ENCODE data around the gene HS3ST5.
"Not testable (repeated sequence)": the region's sequence is repeated elsewhere in the genome, so short reads cannot be mapped to it uniquely, and the experiment has no call there.

The HS3ST5 gene

GRCh38 chr6:114327074-114327473 is 15.7 kb downstream of the HS3ST5 start:
- no peak for DNase-seq

- DNase-seq, result no peak
Observed at GRCh38 chr6:114323784-114324183, 19.0 kb downstream of the HS3ST5 start.

GRCh38 chr6:114319749-114320148 is 23.1 kb downstream of the HS3ST5 start:
- DNase-seq, result no peak

- DNase-seq, result no peak
Observed at GRCh38 chr6:114315831-114316595, 26.8 kb downstream of the HS3ST5 start.

- DNase-seq, result not testable (repeated sequence)
Observed at GRCh38 chr6:114313816-114314215, 29.0 kb downstream of the HS3ST5 start.

- DNase-seq, result no peak
Observed at GRCh38 chr6:114312931-114313330, 29.9 kb downstream of the HS3ST5 start.

GRCh38 chr6:114310053-114310452 is 32.8 kb downstream of the HS3ST5 start:
- DNase-seq, result no peak

GRCh38 chr6:114304304-114304887 is 38.4 kb downstream of the HS3ST5 start:
- DNase-seq, result no peak

GRCh38 chr6:114301596-114302219 is 41.1 kb downstream of the HS3ST5 start:
- DNase-seq, result no peak

GRCh38 chr6:114297135-114297534 is 45.7 kb downstream of the HS3ST5 start:
- DNase-seq, result no peak

GRCh38 chr6:114292431-114292830 is 50.4 kb downstream of the HS3ST5 start:
- no peak for DNase-seq

- no peak for DNase-seq
Observed at GRCh38 chr6:114291428-114291827, 51.4 kb downstream of the HS3ST5 start.

- no peak for DNase-seq
Observed at GRCh38 chr6:114290864-114291263, 52.0 kb downstream of the HS3ST5 start.

GRCh38 chr6:114288701-114289495 is 53.9 kb downstream of the HS3ST5 start:
- no peak for DNase-seq

GRCh38 chr6:114287461-114287860 is 55.4 kb downstream of the HS3ST5 start:
- no peak for DNase-seq

GRCh38 chr6:114286211-114286610 is 56.6 kb downstream of the HS3ST5 start:
- no peak for DNase-seq

- no peak for DNase-seq
Observed at GRCh38 chr6:114284281-114284680, 58.5 kb downstream of the HS3ST5 start.

- no peak for DNase-seq
Observed at GRCh38 chr6:114282292-114282691, 60.5 kb downstream of the HS3ST5 start.

GRCh38 chr6:114281496-114281895 is 61.3 kb downstream of the HS3ST5 start:
- DNase-seq, result no peak

- DNase-seq, result no peak
Observed at GRCh38 chr6:114280239-114280982, 62.4 kb downstream of the HS3ST5 start.

GRCh38 chr6:114277220-114277619 is 65.6 kb downstream of the HS3ST5 start:
- DNase-seq, result no peak

- DNase-seq, result no peak
Observed at GRCh38 chr6:114276783-114277182, 66.0 kb downstream of the HS3ST5 start.

- DNase-seq, result no peak
Observed at GRCh38 chr6:114274836-114275235, 68.0 kb downstream of the HS3ST5 start.

Data from NCI-H2227 treated with DMSO at 0.1 percent for 48 hours (cell line).